ENCODE results near the gene CDKN1B.
A peak's percentile ranks its signal among the peaks of the same experiment; 100 is the strongest.

CDKN1B gene

DNA sequence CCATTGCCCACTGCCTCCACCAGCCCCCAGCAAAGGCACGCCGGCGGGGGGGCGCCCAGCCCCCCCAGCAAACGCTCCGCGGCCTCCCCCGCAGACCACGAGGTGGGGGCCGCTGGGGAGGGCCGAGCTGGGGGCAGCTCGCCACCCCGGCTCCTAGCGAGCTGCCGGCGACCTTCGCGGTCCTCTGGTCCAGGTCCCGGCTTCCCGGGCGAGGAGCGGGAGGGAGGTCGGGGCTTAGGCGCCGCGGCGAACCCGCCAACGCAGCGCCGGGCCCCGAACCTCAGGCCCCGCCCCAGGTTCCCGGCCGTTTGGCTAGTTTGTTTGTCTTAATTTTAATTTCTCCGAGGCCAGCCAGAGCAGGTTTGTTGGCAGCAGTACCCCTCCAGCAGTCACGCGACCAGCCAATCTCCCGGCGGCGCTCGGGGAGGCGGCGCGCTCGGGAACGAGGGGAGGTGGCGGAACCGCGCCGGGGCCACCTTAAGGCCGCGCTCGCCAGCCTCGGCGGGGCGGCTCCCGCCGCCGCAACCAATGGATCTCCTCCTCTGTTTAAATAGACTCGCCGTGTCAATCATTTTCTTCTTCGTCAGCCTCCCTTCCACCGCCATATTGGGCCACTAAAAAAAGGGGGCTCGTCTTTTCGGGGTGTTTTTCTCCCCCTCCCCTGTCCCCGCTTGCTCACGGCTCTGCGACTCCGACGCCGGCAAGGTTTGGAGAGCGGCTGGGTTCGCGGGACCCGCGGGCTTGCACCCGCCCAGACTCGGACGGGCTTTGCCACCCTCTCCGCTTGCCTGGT, at the start of gene CDKN1B:
Gene CDKN1B (plus strand): TSS at position 576 of the 793 bp plus-strand sequence. CDS start 472 bp downstream, outside the sequence.
- Mint-ChIP-seq H3K27me3 (ENCODE audit: low read depth) (no peaks in the 10 kb centered on the region), H3K9me3 (no peaks in the 10 kb centered on the region), H3K27ac (peak within 1 kb of the TSS; percentile 98), H3K4me1 (ENCODE audit: low read depth) (peaks cover 54% of the 10 kb centered on the region), H3K4me3 (peak within 1 kb of the TSS; percentile 99), H3K36me3 (ENCODE audit: low read depth) (peaks cover 50% of the 10 kb centered on the region)
- DNase-seq (ENCODE audit: low spot score), result peak; percentile 81

DNA sequence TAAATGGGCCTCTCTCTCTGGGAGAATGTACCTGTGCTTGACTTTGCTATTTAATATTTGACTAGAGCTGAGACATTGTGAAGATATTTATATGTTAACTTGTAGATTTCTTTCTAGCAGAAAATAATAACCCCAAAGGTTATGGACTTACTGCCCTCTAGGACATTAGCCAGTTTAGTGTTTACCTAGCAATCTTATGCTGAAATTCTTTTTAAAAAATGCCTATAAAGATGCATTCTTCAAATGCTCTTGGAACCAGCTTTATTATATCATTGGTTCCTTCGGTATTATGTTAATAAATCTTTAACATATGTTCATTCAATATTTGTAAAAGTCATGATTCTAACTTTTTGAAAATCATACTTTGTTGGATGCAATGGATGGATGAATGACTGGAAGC, 49.2 kb upstream of the CDKN1B start:
- no peaks in the 10 kb centered on the region for H3K9me3 Mint-ChIP-seq
- peaks cover 5% of the 10 kb centered on the region for H3K36me3 Mint-ChIP-seq (ENCODE audit: low read depth)
- H3K4me1 Mint-ChIP-seq (ENCODE audit: low read depth), result peaks cover 24% of the 10 kb centered on the region
- no peak overlapping the region for H3K4me3 Mint-ChIP-seq
- no peak for DNase-seq (ENCODE audit: low spot score)
- H3K27ac Mint-ChIP-seq, result no peak overlapping the region
- H3K27me3 Mint-ChIP-seq (ENCODE audit: low read depth), result no peaks in the 10 kb centered on the region

DNA sequence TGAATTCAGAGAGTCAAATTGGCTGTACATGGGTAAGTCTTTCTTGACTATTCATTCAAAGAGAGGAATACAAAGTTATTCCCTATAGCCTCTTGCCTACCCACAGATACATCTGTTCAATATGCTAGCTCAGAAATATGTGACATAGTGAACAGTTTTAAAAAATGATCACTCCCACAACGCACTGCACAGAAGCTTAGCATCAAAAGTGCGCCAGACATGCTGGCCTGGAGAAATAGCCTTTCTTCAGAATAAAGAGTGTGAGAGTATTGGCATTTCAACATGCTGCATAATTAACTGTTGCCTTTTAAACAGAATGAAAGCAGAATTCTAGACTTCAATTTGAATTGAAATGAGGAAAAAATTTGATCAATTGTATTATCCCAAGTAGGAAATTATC, 48.1 kb upstream of the CDKN1B start:
- Mint-ChIP-seq H3K27ac (no peak overlapping the region), H3K27me3 (ENCODE audit: low read depth) (no peaks in the 10 kb centered on the region), H3K9me3 (no peaks in the 10 kb centered on the region), H3K36me3 (ENCODE audit: low read depth) (peaks cover 8% of the 10 kb centered on the region), H3K4me1 (ENCODE audit: low read depth) (peaks cover 30% of the 10 kb centered on the region), H3K4me3 (no peak overlapping the region)
- no peak for DNase-seq (ENCODE audit: low spot score)

DNA sequence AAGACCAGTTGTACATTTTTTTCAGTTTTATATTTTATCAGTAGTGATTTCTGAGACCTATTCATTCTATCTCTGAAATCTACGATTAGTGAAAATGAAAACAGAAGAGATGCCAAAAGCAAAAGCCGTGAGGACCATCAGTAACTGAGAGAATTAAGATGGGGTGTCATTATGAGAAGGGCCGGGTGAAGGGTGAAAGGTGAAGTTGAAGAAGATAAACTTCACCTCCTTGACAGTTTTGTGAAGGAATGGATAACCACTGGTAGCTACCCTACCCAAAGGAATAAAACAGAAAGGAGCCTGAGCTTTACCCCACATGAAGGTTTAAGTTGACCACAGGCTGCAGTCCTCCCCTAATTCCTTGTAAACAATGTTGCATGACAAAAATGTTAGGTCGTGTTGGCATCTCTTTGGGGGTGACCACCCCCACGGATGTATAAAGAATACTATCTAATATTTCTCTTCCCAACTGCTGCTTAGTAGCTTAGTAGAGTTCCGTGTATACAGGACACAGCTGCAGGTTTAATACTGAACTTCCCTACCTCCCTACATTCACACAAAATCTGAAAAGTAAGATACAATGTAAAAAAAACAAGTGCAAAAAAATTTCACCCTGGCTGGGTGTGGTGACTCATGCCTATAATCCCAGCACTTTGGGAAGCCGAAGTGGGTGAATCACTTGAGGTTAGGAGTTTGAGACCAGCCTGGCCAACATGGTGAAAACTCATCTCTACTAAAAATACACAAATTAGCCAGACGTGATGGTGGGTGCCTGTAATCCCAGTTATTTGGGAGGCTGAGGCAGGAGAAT, 45.1 kb upstream of the CDKN1B start:
- no peak for DNase-seq (ENCODE audit: low spot score)
- H3K36me3 Mint-ChIP-seq (ENCODE audit: low read depth), result peaks cover 14% of the 10 kb centered on the region
- H3K4me3 Mint-ChIP-seq, result no peak overlapping the region
- H3K27me3 Mint-ChIP-seq (ENCODE audit: low read depth), result no peaks in the 10 kb centered on the region
- H3K9me3 Mint-ChIP-seq, result no peaks in the 10 kb centered on the region
- H3K4me1 Mint-ChIP-seq (ENCODE audit: low read depth), result peaks cover 43% of the 10 kb centered on the region
- H3K27ac Mint-ChIP-seq, result peak overlapping the region; percentile 75

DNA sequence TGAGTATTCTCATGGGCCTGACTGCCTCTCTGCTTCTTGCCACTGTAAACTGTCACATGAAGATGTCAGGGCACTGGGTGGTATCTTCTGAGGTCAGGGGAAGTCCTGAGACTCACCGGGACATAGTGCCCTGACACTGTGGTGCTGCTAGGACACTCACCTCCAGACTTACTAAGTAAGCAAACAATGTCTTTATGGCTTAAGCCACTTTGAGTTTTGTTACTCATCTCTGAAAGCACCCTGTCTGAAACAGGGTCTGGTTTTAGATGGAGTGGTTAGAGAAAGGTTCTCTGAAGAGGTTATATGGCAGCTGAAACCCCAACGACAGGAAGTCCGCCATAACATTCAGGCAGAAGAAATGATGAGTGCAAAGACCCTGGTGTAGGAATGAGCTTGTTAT, 43.9 kb upstream of the CDKN1B start:
- H3K27ac Mint-ChIP-seq, result peak overlapping the region; percentile 28
- H3K4me3 Mint-ChIP-seq, result no peak overlapping the region
- DNase-seq (ENCODE audit: low spot score), result peak; percentile 53
- H3K9me3 Mint-ChIP-seq, result no peaks in the 10 kb centered on the region
- peaks cover 14% of the 10 kb centered on the region for H3K36me3 Mint-ChIP-seq (ENCODE audit: low read depth)
- no peaks in the 10 kb centered on the region for H3K27me3 Mint-ChIP-seq (ENCODE audit: low read depth)
- H3K4me1 Mint-ChIP-seq (ENCODE audit: low read depth), result peaks cover 43% of the 10 kb centered on the region

DNA sequence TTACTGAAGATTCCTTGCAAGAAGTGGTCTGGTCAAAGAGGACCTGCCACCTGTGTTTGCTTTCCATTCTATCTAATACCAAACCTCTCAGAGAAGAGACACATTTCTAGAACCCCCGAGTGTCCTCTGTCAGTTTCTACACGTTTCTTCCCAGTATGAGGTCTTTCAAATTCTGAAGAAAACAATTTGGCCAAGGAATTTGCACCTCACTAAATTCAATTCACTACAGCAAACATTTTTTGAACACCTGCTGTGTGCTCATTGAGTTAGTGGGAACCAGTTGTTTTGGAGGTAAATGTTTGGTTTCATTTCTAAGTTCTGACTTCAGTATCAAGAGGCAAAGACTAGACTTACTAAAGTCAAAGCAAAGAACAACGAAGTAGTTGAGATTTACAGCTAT, 40.6 kb upstream of the CDKN1B start:
- Mint-ChIP-seq H3K27me3 (ENCODE audit: low read depth) (no peaks in the 10 kb centered on the region), H3K4me1 (ENCODE audit: low read depth) (peaks cover 36% of the 10 kb centered on the region), H3K36me3 (ENCODE audit: low read depth) (peaks cover 16% of the 10 kb centered on the region), H3K4me3 (no peak overlapping the region), H3K9me3 (no peaks in the 10 kb centered on the region), H3K27ac (no peak overlapping the region)
- DNase-seq (ENCODE audit: low spot score), result no peak

DNA sequence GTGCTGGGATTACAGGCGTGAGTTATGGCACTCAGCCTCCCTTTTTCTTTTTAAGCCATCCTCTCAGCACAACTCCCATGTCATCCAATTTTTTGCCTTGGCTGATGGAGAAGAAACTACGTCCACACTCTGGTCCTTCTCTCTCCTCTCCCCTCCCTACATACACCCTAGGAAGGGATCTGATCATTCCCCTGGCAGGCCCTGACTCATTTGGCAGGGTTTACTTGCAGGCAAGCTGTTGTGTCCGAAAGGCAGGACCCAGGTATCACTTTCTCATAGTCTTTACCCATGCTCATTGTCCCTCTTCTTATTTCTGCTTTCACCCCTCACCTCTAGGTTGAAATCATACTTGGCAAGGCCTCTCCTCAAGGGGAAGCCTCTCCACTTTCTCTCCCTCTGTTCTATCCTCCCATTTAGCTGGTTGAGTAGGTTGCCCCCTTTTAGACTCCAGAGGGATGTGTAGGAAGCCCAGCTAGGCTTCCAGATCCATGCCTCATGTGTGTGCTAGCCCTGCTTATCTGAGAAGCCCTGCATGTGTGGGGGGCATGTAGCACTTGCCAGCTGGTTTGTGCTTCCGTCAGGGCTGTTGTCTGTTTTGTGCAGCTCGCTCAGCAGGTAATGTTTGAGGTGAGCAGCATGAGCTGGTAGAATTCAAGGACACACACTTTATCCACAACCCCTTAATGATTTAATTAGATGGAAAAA, 36.0 kb upstream of the CDKN1B start:
- Mint-ChIP-seq H3K9me3 (no peaks in the 10 kb centered on the region), H3K4me3 (no peak overlapping the region), H3K27ac (no peak overlapping the region), H3K27me3 (ENCODE audit: low read depth) (no peaks in the 10 kb centered on the region), H3K36me3 (ENCODE audit: low read depth) (peaks cover 7% of the 10 kb centered on the region), H3K4me1 (ENCODE audit: low read depth) (peaks cover 8% of the 10 kb centered on the region)
- no peak for DNase-seq (ENCODE audit: low spot score)

DNA sequence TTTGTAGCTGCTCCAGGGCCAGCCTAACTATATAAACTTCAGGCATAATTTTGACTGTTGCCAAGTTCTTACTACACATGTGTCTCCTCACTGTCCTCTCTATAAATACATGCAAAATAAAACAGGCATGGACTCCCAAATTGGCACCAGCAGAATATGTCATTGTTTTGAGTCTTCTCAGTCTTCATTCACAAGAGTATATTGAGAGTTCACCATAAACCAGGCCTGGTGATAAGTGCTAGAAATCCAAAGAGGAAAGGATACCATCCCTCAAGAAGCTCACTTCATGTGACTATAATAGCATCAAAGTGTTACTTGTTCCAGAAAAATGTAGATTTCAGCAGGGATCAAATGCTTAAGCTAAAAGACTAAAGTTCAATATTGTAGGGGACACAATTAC, 34.9 kb upstream of the CDKN1B start:
- peaks cover 6% of the 10 kb centered on the region for H3K36me3 Mint-ChIP-seq (ENCODE audit: low read depth)
- no peak overlapping the region for H3K27ac Mint-ChIP-seq
- DNase-seq (ENCODE audit: low spot score), result no peak
- no peak overlapping the region for H3K4me3 Mint-ChIP-seq
- H3K27me3 Mint-ChIP-seq (ENCODE audit: low read depth), result no peaks in the 10 kb centered on the region
- peaks cover 4% of the 10 kb centered on the region for H3K4me1 Mint-ChIP-seq (ENCODE audit: low read depth)
- no peaks in the 10 kb centered on the region for H3K9me3 Mint-ChIP-seq

DNA sequence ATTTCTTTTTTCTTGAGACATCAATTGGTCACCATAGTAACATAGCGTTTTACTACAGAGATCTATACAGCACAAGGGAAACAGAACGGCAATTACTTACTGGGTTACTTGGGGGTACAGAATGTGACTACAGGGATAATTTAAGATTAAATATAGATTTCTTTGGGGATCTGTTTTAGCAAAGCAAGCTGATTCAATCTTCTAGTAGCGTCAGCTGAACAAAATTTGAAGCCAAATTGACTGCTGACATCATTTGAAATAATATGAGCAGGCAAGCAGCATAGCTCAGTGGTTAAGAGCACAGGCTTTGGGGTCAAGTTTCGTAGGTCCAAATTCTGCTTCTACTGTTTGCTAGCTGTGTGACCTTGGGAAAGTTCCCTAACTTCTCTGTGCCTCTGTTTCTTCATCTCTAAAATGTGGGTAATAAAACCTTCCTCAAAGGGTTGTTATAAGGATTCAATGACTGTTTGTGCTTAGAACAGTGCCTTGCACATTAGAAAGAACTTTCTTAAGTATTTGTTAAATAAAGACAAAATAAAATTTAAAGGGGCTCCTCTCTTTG, 34.0 kb upstream of the CDKN1B start:
- no peaks in the 10 kb centered on the region for H3K9me3 Mint-ChIP-seq
- peaks cover 4% of the 10 kb centered on the region for H3K4me1 Mint-ChIP-seq (ENCODE audit: low read depth)
- DNase-seq (ENCODE audit: low spot score), result no peak
- H3K27ac Mint-ChIP-seq, result no peak overlapping the region
- H3K4me3 Mint-ChIP-seq, result no peak overlapping the region
- H3K27me3 Mint-ChIP-seq (ENCODE audit: low read depth), result no peaks in the 10 kb centered on the region
- peaks cover 8% of the 10 kb centered on the region for H3K36me3 Mint-ChIP-seq (ENCODE audit: low read depth)

DNA sequence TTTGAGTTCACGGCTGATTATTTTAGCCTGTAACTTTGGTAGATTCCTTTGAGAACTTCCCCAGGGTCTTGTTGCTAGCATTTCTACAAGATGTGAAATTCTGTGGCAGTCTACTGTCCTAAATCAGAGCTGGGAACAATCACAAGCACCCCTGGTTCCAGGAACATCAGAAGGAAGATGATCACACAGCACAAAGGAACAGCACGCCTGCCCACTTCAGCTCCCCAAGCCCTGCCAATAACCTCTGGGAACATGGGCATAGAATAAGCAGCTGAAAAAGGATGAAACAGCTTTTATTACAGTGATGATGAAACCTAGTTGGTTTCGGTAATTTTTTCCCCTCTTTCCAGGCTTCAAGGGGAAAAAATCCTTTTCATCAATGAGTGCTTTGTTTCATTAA, 33.4 kb upstream of the CDKN1B start:
- Mint-ChIP-seq H3K27me3 (ENCODE audit: low read depth) (no peaks in the 10 kb centered on the region), H3K9me3 (no peaks in the 10 kb centered on the region), H3K4me3 (no peak overlapping the region), H3K27ac (no peak overlapping the region), H3K36me3 (ENCODE audit: low read depth) (peaks cover 12% of the 10 kb centered on the region), H3K4me1 (ENCODE audit: low read depth) (peaks cover 4% of the 10 kb centered on the region)
- DNase-seq (ENCODE audit: low spot score), result no peak

DNA sequence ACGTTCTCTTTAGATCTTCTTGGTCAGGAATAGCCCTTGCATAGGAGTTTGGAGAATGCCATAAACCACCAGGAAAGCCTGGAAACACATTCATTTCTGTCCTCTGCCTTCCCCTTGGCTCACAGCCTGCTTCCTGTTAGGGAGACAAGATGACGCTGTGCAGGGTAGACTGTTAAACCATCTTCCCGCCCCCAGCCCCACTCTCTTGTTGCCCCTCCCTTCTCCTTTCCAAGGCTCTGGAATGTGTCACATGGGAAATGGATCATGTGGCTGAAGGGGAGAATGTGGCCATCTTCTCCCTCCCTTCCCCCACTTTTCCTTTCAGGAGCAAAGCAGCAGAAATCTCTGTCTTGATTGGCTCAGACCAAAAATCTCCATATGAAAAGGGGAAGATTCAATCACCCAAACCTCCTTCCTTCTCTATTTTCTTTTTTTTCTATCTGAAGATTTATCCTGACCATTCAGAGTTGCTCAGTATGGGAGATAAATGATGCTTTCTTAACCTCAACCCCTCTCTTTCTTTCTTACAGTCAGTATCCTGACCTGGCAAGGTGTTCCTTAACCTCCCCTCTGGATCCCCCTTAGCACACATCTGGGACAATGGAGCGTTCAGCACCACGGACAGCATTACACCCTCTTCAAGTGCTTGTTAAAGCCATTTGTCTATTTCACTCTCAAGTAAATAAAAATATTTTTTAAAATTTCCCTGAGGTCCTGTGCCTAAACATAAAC, 32.6 kb upstream of the CDKN1B start:
- no peaks in the 10 kb centered on the region for H3K9me3 Mint-ChIP-seq
- H3K27ac Mint-ChIP-seq, result no peak overlapping the region
- H3K36me3 Mint-ChIP-seq (ENCODE audit: low read depth), result peaks cover 17% of the 10 kb centered on the region
- no peaks in the 10 kb centered on the region for H3K27me3 Mint-ChIP-seq (ENCODE audit: low read depth)
- H3K4me3 Mint-ChIP-seq, result no peak overlapping the region
- H3K4me1 Mint-ChIP-seq (ENCODE audit: low read depth), result peaks cover 6% of the 10 kb centered on the region
- no peak for DNase-seq (ENCODE audit: low spot score)

DNA sequence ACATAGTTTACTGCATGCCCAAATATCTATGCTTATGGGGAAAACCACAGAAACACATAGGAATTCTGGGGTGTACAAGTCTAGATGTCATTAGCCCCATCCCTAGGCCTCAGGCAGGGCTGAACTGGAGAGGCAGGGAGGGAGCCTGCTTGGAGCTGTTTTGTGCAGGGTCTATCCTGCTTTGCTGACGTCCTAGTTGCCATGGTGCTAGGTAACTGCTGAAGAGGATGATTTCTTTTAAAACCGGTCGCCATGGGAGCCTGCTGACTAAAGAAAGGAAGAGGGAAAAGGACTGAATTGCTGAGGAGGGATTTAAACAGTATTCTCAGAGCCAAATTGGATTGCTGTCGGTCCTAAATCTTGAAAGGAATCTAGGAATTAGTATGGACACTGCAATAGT, 31.9 kb upstream of the CDKN1B start:
- H3K4me1 Mint-ChIP-seq (ENCODE audit: low read depth), result peaks cover 8% of the 10 kb centered on the region
- no peak overlapping the region for H3K4me3 Mint-ChIP-seq
- DNase-seq (ENCODE audit: low spot score), result no peak
- no peaks in the 10 kb centered on the region for H3K9me3 Mint-ChIP-seq
- no peak overlapping the region for H3K27ac Mint-ChIP-seq
- H3K27me3 Mint-ChIP-seq (ENCODE audit: low read depth), result no peaks in the 10 kb centered on the region
- peaks cover 17% of the 10 kb centered on the region for H3K36me3 Mint-ChIP-seq (ENCODE audit: low read depth)

DNA sequence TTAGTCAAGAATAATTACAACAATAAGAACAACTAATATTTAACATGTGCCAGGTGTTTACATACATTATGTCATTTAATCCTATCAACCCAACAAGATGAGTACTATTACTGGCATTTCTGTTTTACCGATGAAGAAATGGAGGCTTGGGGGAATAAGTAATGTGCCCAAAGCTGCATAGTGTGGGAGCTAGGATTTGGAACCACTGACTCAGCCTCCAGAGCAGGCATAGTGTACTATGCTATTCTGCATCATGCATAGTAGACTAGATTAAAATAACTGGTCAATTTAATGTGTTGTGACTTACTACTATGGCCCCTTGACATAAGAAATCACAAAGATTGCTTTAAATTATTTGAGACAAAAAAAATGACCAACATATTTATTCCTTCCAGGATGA, 30.7 kb upstream of the CDKN1B start:
- no peak overlapping the region for H3K27ac Mint-ChIP-seq
- peaks cover 16% of the 10 kb centered on the region for H3K36me3 Mint-ChIP-seq (ENCODE audit: low read depth)
- no peaks in the 10 kb centered on the region for H3K9me3 Mint-ChIP-seq
- H3K27me3 Mint-ChIP-seq (ENCODE audit: low read depth), result no peaks in the 10 kb centered on the region
- no peak for DNase-seq (ENCODE audit: low spot score)
- no peak overlapping the region for H3K4me3 Mint-ChIP-seq
- peaks cover 15% of the 10 kb centered on the region for H3K4me1 Mint-ChIP-seq (ENCODE audit: low read depth)

Measured in T-helper 2 cell treated with Interferon-gamma antibody and Interleukin-4, amounts not matched to agents 5 μg/mL and 100 μg/mL, for 36 hours (primary cell).